Endodermal cell (in vitro differentiated cells): Measurements from ENCODE around the gene ALKBH8. TPM values are rescaled to one million over a fixed set of nuclear protein-coding genes. Genes with fewer than 3 reads are reported as not detected.

ENCODE experiments used
- DNase-seq: peaks from one replicate; pipeline ENCODE4 v3.0.0-alpha.2; 2017
- H3K27ac ChIP-seq: 2 replicates; pipeline ENCODE4 v1.5.1; 2013; ENCODE audit warnings: mild to moderate bottlenecking, low read depth, low read length, moderate library complexity
- H3K27me3 ChIP-seq: 2 replicates; pipeline ENCODE4 v1.6.1; 2013; ENCODE audit warnings: mild to moderate bottlenecking, low read length, moderate library complexity; ENCODE audit not compliant: insufficient read depth, control insufficient read depth, poor library complexity, severe bottlenecking
- H3K36me3 ChIP-seq: 2 replicates; pipeline ENCODE4 v1.7.0; 2013; ENCODE audit warnings: mild to moderate bottlenecking, low read length, moderate library complexity; ENCODE audit not compliant: control insufficient read depth, insufficient read depth
- H3K4me1 ChIP-seq: one replicate; pipeline ENCODE4 v1.7.0; 2013; ENCODE audit warnings: low read length; ENCODE audit not compliant: control insufficient read depth, insufficient read depth
- H3K4me3 ChIP-seq: 2 replicates; pipeline ENCODE4 v1.5.1; 2013; ENCODE audit warnings: mild to moderate bottlenecking, low read length, moderate library complexity
- H3K9ac ChIP-seq: 2 replicates; pipeline ENCODE4 v1.6.1; 2013; ENCODE audit warnings: mild to moderate bottlenecking, low read length, moderate library complexity; ENCODE audit not compliant: poor library complexity, severe bottlenecking; ENCODE audit errors: extremely low read depth
- H3K9me3 ChIP-seq: 2 replicates; pipeline ENCODE4 v1.6.1; 2013; ENCODE audit warnings: mild to moderate bottlenecking, low read length, moderate library complexity; ENCODE audit not compliant: control insufficient read depth
- H3K27ac Mint-ChIP-seq: 2 replicates; pipeline ENCODE4 v1.8.0; 2020; ENCODE audit warnings: mixed read lengths
- H3K27me3 Mint-ChIP-seq: 2 replicates; pipeline ENCODE4 v1.8.0; 2021; ENCODE audit warnings: mild to moderate bottlenecking, mixed read lengths; ENCODE audit not compliant: insufficient read depth
- H3K36me3 Mint-ChIP-seq: 2 replicates; pipeline ENCODE4 v1.8.0; 2020; ENCODE audit warnings: low read depth, mixed read lengths
- H3K4me1 Mint-ChIP-seq: 2 replicates; pipeline ENCODE4 v1.8.0; 2020; ENCODE audit warnings: mixed read lengths
- H3K4me3 Mint-ChIP-seq: 2 replicates; pipeline ENCODE4 v1.8.0; 2020; ENCODE audit warnings: mild to moderate bottlenecking, moderate library complexity, mixed read lengths
- H3K9me3 Mint-ChIP-seq: 2 replicates; pipeline ENCODE4 v1.8.0; 2020; ENCODE audit warnings: mild to moderate bottlenecking, mixed read lengths
- WGBS, 2 experiments: methylation state at CpG; one replicate each; pipeline versions ENCODE4 v1.1.5 to v1.1.7; 2013; ENCODE audit warnings: missing lambda C conversion rate in 2 of 2, mixed read lengths in 1 of 2; ENCODE audit not compliant: insufficient coverage in 1 of 2, insufficient read length in 1 of 2; 5-methylcytosine and 5-hydroxymethylcytosine counted together
- total RNA-seq, 2 donors: library from RNA; stranded (reverse); fragmentation: NEBNext Ultra II Directional in 1 of 2; extraction: Animal tissue kit (Norgen Biotek cat#: 25700) in 1 of 2; gene quantifications; 2 replicates in 1 of 2; 3 replicates in 1 of 2; pipeline ENCODE4 v1.2.1, GENCODE V29; 2021
- TF ChIP-seq, protein P1 (sequence below): fragments of 200-600 bp; sonication (generic); conservative IDR thresholded peaks from 2 replicates; pipeline ENCODE4 v1.5.0; 2021; ENCODE audit warnings: antibody characterized with exemption, mild to moderate bottlenecking

ALKBH8 gene
- total RNA-seq, 2 donors from 2014 or later: 7.6 to 9.3 TPM

DNA sequence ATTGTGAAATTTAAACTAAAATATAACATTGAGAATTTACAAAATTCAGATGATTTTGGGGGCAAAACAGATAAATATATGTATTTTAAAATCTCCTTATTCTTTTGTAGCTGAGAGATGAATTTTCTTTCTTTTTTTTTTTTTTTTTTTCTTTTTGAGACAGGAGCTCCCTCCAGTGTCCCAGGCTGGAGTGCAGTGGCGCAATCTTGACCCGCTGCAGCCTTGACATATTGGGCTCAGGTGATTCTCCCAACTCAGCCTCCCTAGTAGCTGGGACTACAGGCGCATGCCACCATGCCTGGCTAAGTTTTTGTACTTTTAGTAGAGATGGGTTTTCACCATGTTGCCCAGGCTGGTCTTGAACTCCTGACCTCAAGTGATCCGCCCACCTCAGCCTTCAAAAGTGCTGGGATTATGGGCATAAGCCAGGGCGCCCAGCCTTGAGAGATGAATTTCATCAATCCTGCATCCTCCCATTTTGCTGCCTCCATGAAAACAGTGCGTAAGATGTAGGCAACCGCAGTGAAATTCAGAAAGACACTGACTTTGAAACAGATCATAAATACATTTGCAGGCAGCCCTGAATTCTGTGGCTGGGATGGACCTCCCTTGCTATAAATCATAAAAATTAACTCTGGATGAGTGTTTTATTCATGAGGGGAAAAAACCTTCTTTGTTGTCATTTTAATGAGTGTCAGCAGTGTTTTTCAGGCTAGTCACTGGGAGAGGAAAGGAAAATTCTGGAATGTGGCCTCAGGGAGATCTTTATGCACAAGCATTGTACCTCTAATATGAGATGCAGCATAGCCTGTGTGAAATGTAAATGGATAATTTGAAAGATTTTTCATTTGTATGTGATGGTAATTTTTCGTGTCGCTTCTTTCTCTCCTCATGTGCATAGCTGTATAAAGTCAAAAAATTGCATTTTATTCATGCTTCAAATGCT, 39.8 kb upstream of the ALKBH8 start:
- TF ChIP-seq, protein P1, sequence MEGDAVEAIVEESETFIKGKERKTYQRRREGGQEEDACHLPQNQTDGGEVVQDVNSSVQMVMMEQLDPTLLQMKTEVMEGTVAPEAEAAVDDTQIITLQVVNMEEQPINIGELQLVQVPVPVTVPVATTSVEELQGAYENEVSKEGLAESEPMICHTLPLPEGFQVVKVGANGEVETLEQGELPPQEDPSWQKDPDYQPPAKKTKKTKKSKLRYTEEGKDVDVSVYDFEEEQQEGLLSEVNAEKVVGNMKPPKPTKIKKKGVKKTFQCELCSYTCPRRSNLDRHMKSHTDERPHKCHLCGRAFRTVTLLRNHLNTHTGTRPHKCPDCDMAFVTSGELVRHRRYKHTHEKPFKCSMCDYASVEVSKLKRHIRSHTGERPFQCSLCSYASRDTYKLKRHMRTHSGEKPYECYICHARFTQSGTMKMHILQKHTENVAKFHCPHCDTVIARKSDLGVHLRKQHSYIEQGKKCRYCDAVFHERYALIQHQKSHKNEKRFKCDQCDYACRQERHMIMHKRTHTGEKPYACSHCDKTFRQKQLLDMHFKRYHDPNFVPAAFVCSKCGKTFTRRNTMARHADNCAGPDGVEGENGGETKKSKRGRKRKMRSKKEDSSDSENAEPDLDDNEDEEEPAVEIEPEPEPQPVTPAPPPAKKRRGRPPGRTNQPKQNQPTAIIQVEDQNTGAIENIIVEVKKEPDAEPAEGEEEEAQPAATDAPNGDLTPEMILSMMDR: peak; percentile 46
- H3K27me3 ChIP-seq: no peaks in the 10 kb centered on the region
- WGBS, 2 experiments: 86 to 91% methylated on average over 2 to 9 of the region's 9 CpGs
- no peak overlapping the region for H3K27ac ChIP-seq
- H3K4me3 ChIP-seq: no peak overlapping the region
- Mint-ChIP-seq H3K27me3 (no peaks in the 10 kb centered on the region), H3K4me3 (no peak overlapping the region), H3K27ac (no peak overlapping the region), H3K9me3 (no peaks in the 10 kb centered on the region), H3K36me3 (no peaks in the 10 kb centered on the region), H3K4me1 (peaks cover 4% of the 10 kb centered on the region)
- H3K9ac ChIP-seq: no peak overlapping the region
- DNase-seq: peak; percentile 52
- no peaks in the 10 kb centered on the region for H3K4me1 ChIP-seq
- H3K9me3 ChIP-seq: no peaks in the 10 kb centered on the region
- H3K36me3 ChIP-seq: no peaks in the 10 kb centered on the region

DNA sequence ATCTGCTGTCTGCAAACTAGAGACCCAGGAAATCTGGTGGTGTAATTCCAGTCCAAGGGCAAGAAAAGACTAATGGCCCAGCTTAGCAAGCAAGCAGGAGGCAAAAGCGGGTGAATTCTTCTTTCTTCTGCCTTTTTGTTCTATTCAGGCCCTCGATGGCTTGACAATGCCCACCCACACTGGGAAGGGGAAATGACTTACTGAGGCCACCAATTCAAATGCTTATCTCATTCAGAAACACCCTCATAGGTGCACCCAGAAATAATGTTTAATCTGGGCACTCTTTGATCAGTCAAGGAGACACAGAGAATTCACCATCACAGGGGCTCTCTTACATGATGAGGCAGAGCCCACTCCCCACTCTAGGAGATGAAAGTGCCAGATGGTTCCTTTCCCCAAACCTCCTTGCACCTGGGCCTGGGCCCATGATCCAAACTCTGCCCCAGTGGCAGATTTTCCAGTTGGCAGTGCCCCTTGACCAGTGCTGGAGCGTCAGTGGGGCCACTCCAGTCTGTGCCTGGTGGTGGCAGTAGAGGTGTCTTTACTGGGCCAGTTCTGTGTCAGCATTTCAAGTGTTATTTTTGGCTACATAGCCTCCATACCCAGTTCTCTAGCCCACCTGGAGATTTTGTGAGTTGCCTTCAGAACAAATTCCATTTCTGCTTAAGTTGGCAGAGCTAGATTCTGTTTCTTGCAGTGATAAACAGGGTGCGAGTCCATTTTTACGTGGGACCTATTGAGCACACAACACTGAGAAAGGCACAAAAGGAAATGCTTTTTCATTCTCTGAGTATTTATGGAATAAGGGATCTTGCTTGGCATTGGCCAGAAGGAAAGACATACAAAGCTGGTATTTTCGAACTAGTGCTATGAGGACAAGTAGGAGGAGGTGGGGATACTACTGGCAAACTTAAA, 32.9 kb upstream of the ALKBH8 start:
- TF ChIP-seq, protein P1: peak; percentile 75
- Mint-ChIP-seq H3K4me1 (peaks cover 4% of the 10 kb centered on the region), H3K9me3 (no peaks in the 10 kb centered on the region), H3K27me3 (peaks cover 38% of the 10 kb centered on the region), H3K36me3 (no peaks in the 10 kb centered on the region), H3K4me3 (no peak overlapping the region), H3K27ac (no peak overlapping the region)
- DNase-seq: peak; percentile 87
- Histone ChIP-seq H3K4me3 (no peak overlapping the region), H3K36me3 (no peaks in the 10 kb centered on the region), H3K9me3 (no peaks in the 10 kb centered on the region), H3K9ac (no peak overlapping the region), H3K27me3 (peaks cover 36% of the 10 kb centered on the region), H3K4me1 (no peaks in the 10 kb centered on the region), H3K27ac (no peak overlapping the region)
- 55 to 60% methylated on average over 5 to 6 of the region's 6 CpGs for whole genome bisulfite sequencing, 2 experiments

DNA sequence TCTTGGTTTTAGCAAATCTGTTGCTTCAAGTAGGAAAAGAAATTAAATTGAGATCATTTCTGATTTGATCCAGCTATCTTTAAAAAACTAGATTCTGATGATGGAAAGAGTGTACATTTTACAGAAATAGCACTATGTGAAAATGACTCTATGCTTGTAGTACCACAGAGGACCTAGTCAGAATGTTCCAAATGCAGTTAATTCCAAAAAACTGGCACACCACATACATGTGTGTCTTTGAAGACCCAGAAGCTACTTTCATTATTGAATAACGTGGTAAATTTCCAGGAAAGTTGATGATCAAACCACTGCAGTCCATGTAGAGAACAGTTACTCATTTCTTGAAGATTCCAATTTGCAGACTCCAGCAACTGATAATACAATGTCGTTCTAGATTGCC, 29.2 kb upstream of the ALKBH8 start:
- H3K4me1 ChIP-seq: no peaks in the 10 kb centered on the region
- H3K27me3 ChIP-seq: peaks cover 72% of the 10 kb centered on the region
- H3K9ac ChIP-seq: no peak overlapping the region
- H3K36me3 ChIP-seq: no peaks in the 10 kb centered on the region
- Mint-ChIP-seq H3K9me3 (no peaks in the 10 kb centered on the region), H3K4me1 (peaks cover 17% of the 10 kb centered on the region), H3K4me3 (no peak overlapping the region), H3K27me3 (peaks cover 75% of the 10 kb centered on the region), H3K27ac (no peak overlapping the region), H3K36me3 (no peaks in the 10 kb centered on the region)
- no peak overlapping the region for H3K27ac ChIP-seq
- WGBS, 2 experiments: 77 to 92% methylated on average over 1 to 2 of the region's 2 CpGs
- no peaks in the 10 kb centered on the region for H3K9me3 ChIP-seq
- TF ChIP-seq, protein P1: no peak
- no peak for DNase-seq
- no peak overlapping the region for H3K4me3 ChIP-seq
